Fibroblast of lung (primary cell): Measurements from ENCODE around the gene CHRNA3. TPM values are rescaled to one million over a fixed set of nuclear protein-coding genes. Genes with fewer than 3 reads are reported as not detected.
A peak's percentile ranks its signal among the peaks of the same experiment; 100 is the strongest.

ENCODE experiments used
- DNase-seq, 2 donors: peaks; one replicate each; pipeline versions ENCODE4 v3.0.0 to v3.0.0-alpha.2; 2010; ENCODE audit warnings: low read depth in 2 of 2
- H2AFZ ChIP-seq: 2 replicates; pipeline ENCODE4 v1.5.1; 2012; ENCODE audit warnings: low read length, control low read depth, inconsistent platforms
- H3K27ac ChIP-seq: 2 replicates; pipeline ENCODE4 v1.5.1; 2011; ENCODE audit warnings: low read length, control low read depth; ENCODE audit not compliant: insufficient read depth
- H3K27me3 ChIP-seq: 2 replicates; pipeline ENCODE4 v1.5.1; 2011; ENCODE audit warnings: mild to moderate bottlenecking, low read length; ENCODE audit not compliant: control insufficient read depth, insufficient read depth
- H3K36me3 ChIP-seq: 2 replicates; pipeline ENCODE4 v1.5.1; 2011; ENCODE audit warnings: low read length; ENCODE audit not compliant: control insufficient read depth, insufficient read depth
- H3K4me1 ChIP-seq: 2 replicates; pipeline ENCODE4 v1.5.1; 2011; ENCODE audit warnings: low read length; ENCODE audit not compliant: control insufficient read depth, insufficient read depth; ENCODE audit errors: extremely low read depth
- H3K4me2 ChIP-seq: 2 replicates; pipeline ENCODE4 v1.5.1; 2011; ENCODE audit warnings: low read length, control low read depth; ENCODE audit not compliant: insufficient read depth; ENCODE audit errors: extremely low read depth
- H3K4me3 ChIP-seq, 4 experiments: fragments of 200-600 bp in 1 of 4; sonication (generic) in 1 of 4; replicated peaks in 1 of 4; 2 replicates each; pipeline ENCODE4 v1.5.1; 2011 to 2016; ENCODE audit warnings: low read length in 4 of 4, low read depth in 3 of 4, mild to moderate bottlenecking in 3 of 4, control low read depth in 2 of 4, inconsistent platforms in 1 of 4, mixed read lengths in 1 of 4; ENCODE audit not compliant: insufficient read depth in 1 of 4; ENCODE audit errors: control extremely low read depth in 1 of 4
- H3K79me2 ChIP-seq: 2 replicates; pipeline ENCODE4 v1.5.1; 2012; ENCODE audit warnings: mild to moderate bottlenecking, low read length, inconsistent platforms; ENCODE audit not compliant: control insufficient read depth, insufficient read depth
- H3K9ac ChIP-seq: 2 replicates; pipeline ENCODE4 v1.5.1; 2011; ENCODE audit warnings: mild to moderate bottlenecking, low read length, control low read depth; ENCODE audit not compliant: insufficient read depth
- H3K9me3 ChIP-seq: 2 replicates; pipeline ENCODE4 v1.5.1; 2012; ENCODE audit warnings: low read depth, low read length; ENCODE audit not compliant: control insufficient read depth, insufficient read depth
- H4K20me1 ChIP-seq: 2 replicates; pipeline ENCODE4 v1.5.1; 2011; ENCODE audit warnings: low read length; ENCODE audit not compliant: control insufficient read depth, insufficient read depth; ENCODE audit errors: extremely low read depth
- CTCF ChIP-seq, 2 donors: IDR thresholded peaks in 1 of 2; conservative IDR thresholded peaks in 1 of 2; 1 replicate in 1 of 2; 2 replicates in 1 of 2; pipeline ENCODE4 v1.5.1; 2011 to 2012; ENCODE audit warnings: low read length in 2 of 2, control low read depth in 1 of 2, inconsistent platforms in 1 of 2, low read depth in 1 of 2, mild to moderate bottlenecking in 1 of 2
- EZH2 ChIP-seq: IDR thresholded peaks from 2 replicates; pipeline ENCODE4 v1.5.1; 2012; ENCODE audit warnings: low read length, control low read depth, mild to moderate bottlenecking; ENCODE audit errors: missing control alignments
- polyA minus RNA-seq: library from RNA; depleted of rRNA, polyadenylated mRNA; stranded (reverse); fragments of >200 nt; gene quantifications from 2 replicates; pipeline ENCODE4 v1.2.3, GENCODE V29; 2011; ENCODE audit warnings: low replicate concordance
- polyA plus RNA-seq, 2 donors: library from polyadenylated mRNA; depleted of rRNA in 1 of 2; stranded (reverse) in 1 of 2; unstranded in 1 of 2; fragments of >200 nt; gene quantifications; 2 replicates each; pipeline ENCODE4 v1.2.1, GENCODE V29; 2011 to 2012; ENCODE audit warnings: missing spikeins in 1 of 2
- total RNA-seq: library from RNA; depleted of rRNA; stranded (reverse); fragments of >200 nt; gene quantifications from 2 replicates; pipeline ENCODE4 v1.2.1, GENCODE V29; 2014

Gene CHRNA3
- total RNA-seq (not detected in 2 replicates), polyA plus RNA-seq (not detected in 2 replicates), polyA minus RNA-seq (not detected in 2 replicates)
- polyA plus RNA-seq (2012): not detected in 2 replicates

GRCh38 chr15:78620527-78621421, at the start of gene CHRNA3:
Gene CHRNA3, minus strand, starts transcription at chr15:78620996. Its CDS starts 202 bp downstream, at chr15:78620794.
- Histone ChIP-seq H4K20me1 (no peaks in the 10 kb centered on the region), H3K9ac (no peak within 1 kb of the TSS), H3K27me3 (peaks cover 30% of the 10 kb centered on the region), H3K36me3 (no peaks in the 10 kb centered on the region), H3K4me1 (no peaks in the 10 kb centered on the region), H3K9me3 (no peaks in the 10 kb centered on the region), H3K79me2 (no peaks in the 10 kb centered on the region), H3K4me2 (no peak within 1 kb of the TSS), H3K27ac (no peak within 1 kb of the TSS), H3K4me3 (no peak within 1 kb of the TSS), H2AFZ (no peak within 1 kb of the TSS)
- no peak for TF ChIP-seq CTCF (conservative IDR thresholded peaks at IDR 0.05 in 1 of 2, IDR thresholded peaks at IDR 0.05 in 1 of 2; ENCODE audit: low read depth in 1 of 2, low read length in 2 of 2)
- peak; percentile 58 for TF ChIP-seq EZH2
- DNase-seq: no peak

- H3K9ac ChIP-seq: no peak overlapping the region
These were observed 48.2 kb upstream of the CHRNA3 start for GRCh38 chr15:78668987-78669386.

More at GRCh38 chr15:78668987-78669386, 48.2 kb upstream of the CHRNA3 start:
- Histone ChIP-seq H3K27ac (no peak overlapping the region), H3K36me3 (no peaks in the 10 kb centered on the region), H3K79me2 (no peaks in the 10 kb centered on the region), H3K4me1 (no peaks in the 10 kb centered on the region), H3K27me3 (no peaks in the 10 kb centered on the region), H2AFZ (no peak overlapping the region), H4K20me1 (no peaks in the 10 kb centered on the region), H3K9me3 (no peaks in the 10 kb centered on the region), H3K4me3 (no peak overlapping the region), H3K4me2 (no peak overlapping the region)
- TF ChIP-seq EZH2: no peak
- TF ChIP-seq CTCF (conservative IDR thresholded peaks at IDR 0.05 in 1 of 2, IDR thresholded peaks at IDR 0.05 in 1 of 2; ENCODE audit: low read depth in 1 of 2, low read length in 2 of 2): no peak
- DNase-seq: no peak
